H1 (cell line): ENCODE results near the gene WEE1. TPM values are rescaled to one million over a fixed set of nuclear protein-coding genes. Genes with fewer than 3 reads are reported as not detected.

Experiments used
- KDM4A ChIP-seq: IDR thresholded peaks from one replicate; pipeline ENCODE4 v1.7.1; 2012; ENCODE audit warnings: low read depth, mild to moderate bottlenecking, moderate library complexity, low read length, inconsistent platforms; ENCODE audit not compliant: severe bottlenecking
- NANOG ChIP-seq: IDR thresholded peaks from 2 replicates; pipeline ENCODE4 v1.6.1; 2011; ENCODE audit warnings: low read length, low read depth, mild to moderate bottlenecking, inconsistent platforms; ENCODE audit not compliant: insufficient read depth, poor library complexity, severe bottlenecking
- POLR2AphosphoS5 ChIP-seq: IDR thresholded peaks from 2 replicates; pipeline ENCODE4 v1.6.1; 2011; ENCODE audit warnings: low read depth, low read length
- SIRT6 ChIP-seq: IDR thresholded peaks from one replicate; pipeline ENCODE4 v1.7.1; 2012; ENCODE audit warnings: low read length, inconsistent platforms
- SP1 ChIP-seq: IDR thresholded peaks from 2 replicates; pipeline ENCODE4 v1.6.1; 2011; ENCODE audit warnings: low read depth, low read length
- polyA plus RNA-seq, 7 experiments: library from polyadenylated mRNA; depleted of rRNA in 3 of 7; stranded (reverse) in 5 of 7; unstranded in 2 of 7; fragments of >200 nt in 5 of 7; fragments of 200-250 nt in 2 of 7; gene quantifications; 1 replicate in 5 of 7; 2 replicates in 1 of 7; 4 replicates in 1 of 7; pipeline versions ENCODE4 v1.2.1 to v1.2.3, GENCODE V29; 2011 to 2013; ENCODE audit warnings: missing spikeins in 2 of 7, mixed read lengths in 2 of 7
- total RNA-seq: library from RNA; stranded (reverse); fragmentation: NEBNext Ultra II Directional; extraction: Animal tissue kit (Norgen Biotek cat#: 25700); gene quantifications from 2 replicates; pipeline ENCODE4 v1.2.1, GENCODE V29; 2021
- TF ChIP-seq, protein P1 (sequence below): fragments of 300-600 bp; sonication (generic); IDR thresholded peaks from 2 replicates; pipeline ENCODE4 v1.7.1; 2012; ENCODE audit warnings: low read length, moderate library complexity, mild to moderate bottlenecking, inconsistent platforms; ENCODE audit not compliant: insufficient replicate concordance
- TF ChIP-seq, protein P2 (sequence below): IDR thresholded peaks from 2 replicates; pipeline ENCODE4 v1.6.1; 2012; ENCODE audit warnings: inconsistent platforms

WEE1 gene
- total and polyA plus RNA-seq, 2 of the 8 experiments (the other 6 are each of a cell fraction or from before 2014, with no cell fraction given) = 40.8 to 120 TPM

DNA sequence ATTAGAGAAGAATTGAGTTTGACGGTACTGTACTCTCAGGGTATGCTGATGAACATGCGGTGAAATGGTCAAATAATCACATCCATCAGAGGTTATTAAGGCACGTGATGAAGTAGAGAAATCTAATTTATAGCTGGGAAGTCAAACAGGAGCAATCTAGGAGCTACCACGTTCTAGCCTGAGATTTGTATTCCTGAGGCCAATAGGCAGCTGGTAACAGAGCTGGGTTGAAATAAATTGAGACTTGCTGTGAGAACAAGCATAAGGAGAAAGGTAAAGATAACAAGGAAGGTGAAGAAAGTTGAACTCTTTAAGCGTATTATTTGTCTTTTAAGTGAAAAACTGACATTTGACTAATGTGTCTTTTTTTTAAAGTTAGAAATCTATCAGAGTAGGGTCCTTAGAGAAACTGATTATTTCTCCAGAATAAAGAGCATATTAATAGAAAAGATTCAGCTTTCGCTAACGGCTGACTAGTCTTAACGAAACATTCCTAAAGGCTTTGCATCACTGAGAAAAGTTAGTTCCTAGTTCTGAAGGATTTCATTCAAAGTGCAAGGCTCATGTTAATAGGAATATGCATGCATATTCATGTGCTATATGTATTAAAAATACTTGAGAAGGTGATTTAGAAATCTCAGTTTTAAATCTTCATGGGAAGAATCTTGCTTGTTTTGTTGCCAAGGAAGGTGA lies 5.2 kb upstream of the WEE1 start (continued):
- TF ChIP-seq, protein P1, sequence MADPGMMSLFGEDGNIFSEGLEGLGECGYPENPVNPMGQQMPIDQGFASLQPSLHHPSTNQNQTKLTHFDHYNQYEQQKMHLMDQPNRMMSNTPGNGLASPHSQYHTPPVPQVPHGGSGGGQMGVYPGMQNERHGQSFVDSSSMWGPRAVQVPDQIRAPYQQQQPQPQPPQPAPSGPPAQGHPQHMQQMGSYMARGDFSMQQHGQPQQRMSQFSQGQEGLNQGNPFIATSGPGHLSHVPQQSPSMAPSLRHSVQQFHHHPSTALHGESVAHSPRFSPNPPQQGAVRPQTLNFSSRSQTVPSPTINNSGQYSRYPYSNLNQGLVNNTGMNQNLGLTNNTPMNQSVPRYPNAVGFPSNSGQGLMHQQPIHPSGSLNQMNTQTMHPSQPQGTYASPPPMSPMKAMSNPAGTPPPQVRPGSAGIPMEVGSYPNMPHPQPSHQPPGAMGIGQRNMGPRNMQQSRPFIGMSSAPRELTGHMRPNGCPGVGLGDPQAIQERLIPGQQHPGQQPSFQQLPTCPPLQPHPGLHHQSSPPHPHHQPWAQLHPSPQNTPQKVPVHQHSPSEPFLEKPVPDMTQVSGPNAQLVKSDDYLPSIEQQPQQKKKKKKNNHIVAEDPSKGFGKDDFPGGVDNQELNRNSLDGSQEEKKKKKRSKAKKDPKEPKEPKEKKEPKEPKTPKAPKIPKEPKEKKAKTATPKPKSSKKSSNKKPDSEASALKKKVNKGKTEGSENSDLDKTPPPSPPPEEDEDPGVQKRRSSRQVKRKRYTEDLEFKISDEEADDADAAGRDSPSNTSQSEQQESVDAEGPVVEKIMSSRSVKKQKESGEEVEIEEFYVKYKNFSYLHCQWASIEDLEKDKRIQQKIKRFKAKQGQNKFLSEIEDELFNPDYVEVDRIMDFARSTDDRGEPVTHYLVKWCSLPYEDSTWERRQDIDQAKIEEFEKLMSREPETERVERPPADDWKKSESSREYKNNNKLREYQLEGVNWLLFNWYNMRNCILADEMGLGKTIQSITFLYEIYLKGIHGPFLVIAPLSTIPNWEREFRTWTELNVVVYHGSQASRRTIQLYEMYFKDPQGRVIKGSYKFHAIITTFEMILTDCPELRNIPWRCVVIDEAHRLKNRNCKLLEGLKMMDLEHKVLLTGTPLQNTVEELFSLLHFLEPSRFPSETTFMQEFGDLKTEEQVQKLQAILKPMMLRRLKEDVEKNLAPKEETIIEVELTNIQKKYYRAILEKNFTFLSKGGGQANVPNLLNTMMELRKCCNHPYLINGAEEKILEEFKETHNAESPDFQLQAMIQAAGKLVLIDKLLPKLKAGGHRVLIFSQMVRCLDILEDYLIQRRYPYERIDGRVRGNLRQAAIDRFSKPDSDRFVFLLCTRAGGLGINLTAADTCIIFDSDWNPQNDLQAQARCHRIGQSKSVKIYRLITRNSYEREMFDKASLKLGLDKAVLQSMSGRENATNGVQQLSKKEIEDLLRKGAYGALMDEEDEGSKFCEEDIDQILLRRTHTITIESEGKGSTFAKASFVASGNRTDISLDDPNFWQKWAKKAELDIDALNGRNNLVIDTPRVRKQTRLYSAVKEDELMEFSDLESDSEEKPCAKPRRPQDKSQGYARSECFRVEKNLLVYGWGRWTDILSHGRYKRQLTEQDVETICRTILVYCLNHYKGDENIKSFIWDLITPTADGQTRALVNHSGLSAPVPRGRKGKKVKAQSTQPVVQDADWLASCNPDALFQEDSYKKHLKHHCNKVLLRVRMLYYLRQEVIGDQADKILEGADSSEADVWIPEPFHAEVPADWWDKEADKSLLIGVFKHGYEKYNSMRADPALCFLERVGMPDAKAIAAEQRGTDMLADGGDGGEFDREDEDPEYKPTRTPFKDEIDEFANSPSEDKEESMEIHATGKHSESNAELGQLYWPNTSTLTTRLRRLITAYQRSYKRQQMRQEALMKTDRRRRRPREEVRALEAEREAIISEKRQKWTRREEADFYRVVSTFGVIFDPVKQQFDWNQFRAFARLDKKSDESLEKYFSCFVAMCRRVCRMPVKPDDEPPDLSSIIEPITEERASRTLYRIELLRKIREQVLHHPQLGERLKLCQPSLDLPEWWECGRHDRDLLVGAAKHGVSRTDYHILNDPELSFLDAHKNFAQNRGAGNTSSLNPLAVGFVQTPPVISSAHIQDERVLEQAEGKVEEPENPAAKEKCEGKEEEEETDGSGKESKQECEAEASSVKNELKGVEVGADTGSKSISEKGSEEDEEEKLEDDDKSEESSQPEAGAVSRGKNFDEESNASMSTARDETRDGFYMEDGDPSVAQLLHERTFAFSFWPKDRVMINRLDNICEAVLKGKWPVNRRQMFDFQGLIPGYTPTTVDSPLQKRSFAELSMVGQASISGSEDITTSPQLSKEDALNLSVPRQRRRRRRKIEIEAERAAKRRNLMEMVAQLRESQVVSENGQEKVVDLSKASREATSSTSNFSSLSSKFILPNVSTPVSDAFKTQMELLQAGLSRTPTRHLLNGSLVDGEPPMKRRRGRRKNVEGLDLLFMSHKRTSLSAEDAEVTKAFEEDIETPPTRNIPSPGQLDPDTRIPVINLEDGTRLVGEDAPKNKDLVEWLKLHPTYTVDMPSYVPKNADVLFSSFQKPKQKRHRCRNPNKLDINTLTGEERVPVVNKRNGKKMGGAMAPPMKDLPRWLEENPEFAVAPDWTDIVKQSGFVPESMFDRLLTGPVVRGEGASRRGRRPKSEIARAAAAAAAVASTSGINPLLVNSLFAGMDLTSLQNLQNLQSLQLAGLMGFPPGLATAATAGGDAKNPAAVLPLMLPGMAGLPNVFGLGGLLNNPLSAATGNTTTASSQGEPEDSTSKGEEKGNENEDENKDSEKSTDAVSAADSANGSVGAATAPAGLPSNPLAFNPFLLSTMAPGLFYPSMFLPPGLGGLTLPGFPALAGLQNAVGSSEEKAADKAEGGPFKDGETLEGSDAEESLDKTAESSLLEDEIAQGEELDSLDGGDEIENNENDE = no peak
- TF ChIP-seq NANOG (no peak), SIRT6 (no peak), POLR2AphosphoS5 (no peak), KDM4A (no peak), SP1 (no peak)
- TF ChIP-seq, protein P2, sequence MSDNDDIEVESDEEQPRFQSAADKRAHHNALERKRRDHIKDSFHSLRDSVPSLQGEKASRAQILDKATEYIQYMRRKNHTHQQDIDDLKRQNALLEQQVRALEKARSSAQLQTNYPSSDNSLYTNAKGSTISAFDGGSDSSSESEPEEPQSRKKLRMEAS = no peak
- TF ChIP-seq, all 59 proteins: peak for 0
